ENCODE data around the gene PRDM16. TPM values are rescaled to one million over a fixed set of nuclear protein-coding genes. Genes with fewer than 3 reads are reported as not detected.

PRDM16 gene
- total and polyA plus RNA-seq, 2 experiments from 2014 or later: 0.14 to 0.16 TPM

GRCh38 chr1:3019516-3020051 lies 49.4 kb upstream of the PRDM16 start:
- no peaks in the 10 kb centered on the region for H3K36me3 Mint-ChIP-seq (ENCODE audit: low read depth)
- H3K9me2 ChIP-seq (ENCODE audit: insufficient read depth): no peaks in the 10 kb centered on the region
- H3K79me2 ChIP-seq (replicated peaks; ENCODE audit: insufficient read depth): no peaks in the 10 kb centered on the region
- DNase-seq (ENCODE audit: low spot score) (no peak), ATAC-seq (no peak)
- H3K4me1 Mint-ChIP-seq: peaks cover 10% of the 10 kb centered on the region; the same call in 2 of the 3 replicates
- no peaks in the 10 kb centered on the region for H4K20me1 ChIP-seq (replicated peaks; ENCODE audit: insufficient read depth)
- no peak overlapping the region for H3K4me3 ChIP-seq
- H3K9me3 Mint-ChIP-seq: peaks cover 9% of the 10 kb centered on the region
- no peak overlapping the region for H3K27ac Mint-ChIP-seq
- H3K27ac ChIP-seq (ENCODE audit: low read depth): no peak overlapping the region
- H3K4me2 ChIP-seq: no peak overlapping the region
- TF ChIP-seq EZH2phosphoT487 (IDR thresholded peaks at IDR 0.05; ENCODE audit: unreplicated experiment) (no peak), CTCF (conservative IDR thresholded peaks at IDR 0.05; ENCODE audit: low read depth in 2 of 2) (no peak), EZH2 (IDR thresholded peaks at IDR 0.05; ENCODE audit: low read depth, unreplicated experiment) (no peak), ZNF331 (CRISPR knock-in tag; IDR thresholded peaks at IDR 0.05; ENCODE audit: low read depth) (no peak), JUNB (IDR thresholded peaks at IDR 0.05; ENCODE audit: unreplicated experiment) (no peak)
- H2AFZ ChIP-seq: no peak overlapping the region
- peaks cover 13% of the 10 kb centered on the region for H3K27me3 Mint-ChIP-seq (ENCODE audit: insufficient read depth, low read depth, poor library complexity)
- H3K4me1 ChIP-seq (ENCODE audit: insufficient read depth): no peaks in the 10 kb centered on the region; the same call in 1 of the 2 replicates
- no peaks in the 10 kb centered on the region for H3K27me3 ChIP-seq (ENCODE audit: insufficient read depth)
- no peak overlapping the region for H3K4me3 Mint-ChIP-seq
- H3F3A ChIP-seq (replicated peaks; ENCODE audit: low read depth): no peaks in the 10 kb centered on the region
- no peaks in the 10 kb centered on the region for H3K36me3 ChIP-seq (ENCODE audit: insufficient read depth)

GRCh38 chr1:3020263-3020909 lies 48.6 kb upstream of the PRDM16 start:
- Histone ChIP-seq H3K27me3 (ENCODE audit: insufficient read depth) (no peaks in the 10 kb centered on the region), H3K27ac (ENCODE audit: low read depth) (no peak overlapping the region), H4K20me1 (replicated peaks; ENCODE audit: insufficient read depth) (no peaks in the 10 kb centered on the region), H3K79me2 (replicated peaks; ENCODE audit: insufficient read depth) (no peaks in the 10 kb centered on the region), H3K4me1 (ENCODE audit: insufficient read depth) (no peaks in the 10 kb centered on the region; the same call in 1 of the 2 replicates), H2AFZ (no peak overlapping the region), H3F3A (replicated peaks; ENCODE audit: low read depth) (no peaks in the 10 kb centered on the region), H3K4me2 (no peak overlapping the region), H3K36me3 (ENCODE audit: insufficient read depth) (no peaks in the 10 kb centered on the region), H3K9me2 (ENCODE audit: insufficient read depth) (no peaks in the 10 kb centered on the region), H3K4me3 (no peak overlapping the region)
- Mint-ChIP-seq H3K4me1 (peaks cover 10% of the 10 kb centered on the region; the same call in 2 of the 3 replicates), H3K27ac (no peak overlapping the region), H3K27me3 (ENCODE audit: insufficient read depth, low read depth, poor library complexity) (peaks cover 14% of the 10 kb centered on the region), H3K4me3 (no peak overlapping the region), H3K9me3 (peaks cover 9% of the 10 kb centered on the region), H3K36me3 (ENCODE audit: low read depth) (no peaks in the 10 kb centered on the region)
- DNase-seq (ENCODE audit: low spot score): no peak
- no peak for ATAC-seq
- TF ChIP-seq CREB1 (CRISPR knock-in tag; IDR thresholded peaks at IDR 0.05; ENCODE audit: low read depth): no peak
- no peak for TF ChIP-seq JUNB (IDR thresholded peaks at IDR 0.05; ENCODE audit: unreplicated experiment)
- no peak for TF ChIP-seq STAT1 (IDR thresholded peaks at IDR 0.05; ENCODE audit: unreplicated experiment)
- TF ChIP-seq ZNF331 (CRISPR knock-in tag; IDR thresholded peaks at IDR 0.05; ENCODE audit: low read depth): no peak
- no peak for TF ChIP-seq EZH2 (IDR thresholded peaks at IDR 0.05; ENCODE audit: low read depth, unreplicated experiment)
- no peak for TF ChIP-seq ETS1 (IDR thresholded peaks at IDR 0.05)
- no peak for TF ChIP-seq POLR2AphosphoS5 (IDR thresholded peaks at IDR 0.05; ENCODE audit: low read depth)
- no peak for TF ChIP-seq EZH2phosphoT487 (IDR thresholded peaks at IDR 0.05; ENCODE audit: unreplicated experiment)
- TF ChIP-seq REST (IDR thresholded peaks at IDR 0.05; ENCODE audit: unreplicated experiment): no peak
- TF ChIP-seq NANOG (IDR thresholded peaks at IDR 0.05; ENCODE audit: borderline replicate concordance): no peak
- TF ChIP-seq ZNF114 (CRISPR knock-in tag; IDR thresholded peaks at IDR 0.05): no peak

Data from GM23338 (cell line).